HepG2 (cell line): ENCODE results near the gene DCAF8. TPM values are rescaled to one million over a fixed set of nuclear protein-coding genes. Genes with fewer than 3 reads are reported as not detected.

Experiments
- ATAC-seq: fragments of 200-7000 bp; cut with Tn5 transposase; 3 replicates; pipeline ENCODE4 v1.9.1; 2020; ENCODE audit warnings: mild to moderate bottlenecking, moderate library complexity
- BruUV-seq: library from RNA; stranded (reverse); fragments of 400-500 nt; replicated peaks from 2 replicates; lab custom pipeline; 2021; lab: Mats Ljungman, UMichigan
- CTCF ChIA-PET: fragments of 300-600 bp; formaldehyde crosslinking; extraction: SDS; loops from one replicate; lab custom pipeline; 2021; ENCODE audit warnings: low total read pairs, inconsistent platforms, low intra/inter-chr PET ratio; lab: Yijun Ruan, JAX
- POLR2A ChIA-PET: fragments of 350-600 bp; sonication (Branson Sonifier 250); formaldehyde crosslinking; loops from one replicate; lab custom pipeline; 2020; ENCODE audit warnings: antibody characterized with exemption, inconsistent platforms; lab: Yijun Ruan, JAX
- DNase-seq: peaks from one replicate; pipeline ENCODE4 v3.0.0-alpha.2; 2015; ENCODE audit warnings: low spot score
- FAIRE-seq: peaks from 3 replicates; lab custom pipeline; 2011; peaks lifted over from hg19 to GRCh38; lab: Jason Lieb, UNC
- H2AFZ ChIP-seq: one replicate; pipeline ENCODE4 v1.6.1; 2011; ENCODE audit warnings: low read length, inconsistent platforms
- H3K27ac ChIP-seq: fragments of 300-600 bp; 3 replicates; pipeline ENCODE4 v1.8.0; 2011; ENCODE audit warnings: mixed run types, mild to moderate bottlenecking, mixed read lengths, low read length, inconsistent platforms; ENCODE audit not compliant: insufficient read depth; ENCODE audit errors: extremely low read length
- H3K27me3 ChIP-seq, 2 experiments: fragments of 200-600 bp in 1 of 2; 2 replicates in 1 of 2; 3 replicates in 1 of 2; pipeline versions ENCODE4 v1.6.0 to v1.8.0; 2011; ENCODE audit warnings: low read length in 2 of 2, mild to moderate bottlenecking in 2 of 2, moderate library complexity in 2 of 2, inconsistent platforms in 1 of 2; ENCODE audit not compliant: insufficient read depth in 2 of 2, control insufficient read depth in 1 of 2
- H3K36me3 ChIP-seq, 2 experiments: fragments of 200-600 bp in 1 of 2; replicated peaks in 1 of 2; 2 replicates in 1 of 2; 3 replicates in 1 of 2; pipeline versions ENCODE4 v1.5.1 to v1.8.0; 2011; ENCODE audit warnings: low read length in 2 of 2, inconsistent platforms in 1 of 2; ENCODE audit not compliant: insufficient read depth in 2 of 2, control insufficient read depth in 1 of 2
- H3K4me1 ChIP-seq: 2 replicates; pipeline ENCODE4 v1.5.1; 2012; ENCODE audit warnings: low read length, inconsistent platforms; ENCODE audit not compliant: insufficient read depth
- H3K4me2 ChIP-seq: 2 replicates; pipeline ENCODE4 v1.6.0; 2011; ENCODE audit warnings: low read depth, low read length, inconsistent platforms
- H3K4me3 ChIP-seq, 3 experiments: fragments of 200-600 bp in 1 of 3; sonication (generic), shearing (Covaris generic) in 1 of 3; replicated peaks in 1 of 3; 2 replicates each; pipeline ENCODE4 v1.5.1; 2011 to 2016; ENCODE audit warnings: low read length in 3 of 3, inconsistent platforms in 2 of 3, low read depth in 2 of 3, mild to moderate bottlenecking in 2 of 3, control low read depth in 1 of 3, mixed read lengths in 1 of 3; ENCODE audit not compliant: insufficient read depth in 1 of 3
- H3K79me2 ChIP-seq: one replicate; pipeline ENCODE4 v1.6.1; 2011; ENCODE audit warnings: low read length, inconsistent platforms; ENCODE audit not compliant: insufficient read depth
- H3K9ac ChIP-seq: 2 replicates; pipeline ENCODE4 v1.6.0; 2011; ENCODE audit warnings: mild to moderate bottlenecking, low read depth, low read length, inconsistent platforms; ENCODE audit not compliant: insufficient read depth
- H3K9me3 ChIP-seq: 2 replicates; pipeline ENCODE4 v1.5.1; 2012; ENCODE audit warnings: mild to moderate bottlenecking, low read length
- H4K20me1 ChIP-seq: 2 replicates; pipeline ENCODE4 v1.6.0; 2011; ENCODE audit warnings: inconsistent platforms, mild to moderate bottlenecking, low read length, moderate library complexity; ENCODE audit not compliant: insufficient read depth
- ADNP ChIP-seq: sonication (generic); formaldehyde crosslinking; IDR thresholded peaks from 2 replicates; pipeline ENCODE4 v1.4.0; 2020; ENCODE audit warnings: missing genetic modification reagents
- ATF6 ChIP-seq: sonication (generic); formaldehyde crosslinking; conservative IDR thresholded peaks from 2 replicates; pipeline ENCODE4 v1.4.0; 2020; ENCODE audit warnings: missing genetic modification reagents
- GATAD1 ChIP-seq: IDR thresholded peaks from 2 replicates; pipeline ENCODE4 v1.6.1; 2016; ENCODE audit warnings: missing genetic modification reagents, missing compliant biosample characterization
- GMEB1 ChIP-seq: sonication (generic); formaldehyde crosslinking; IDR thresholded peaks from 2 replicates; pipeline ENCODE4 v1.5.1; 2020; ENCODE audit warnings: missing genetic modification reagents, mild to moderate bottlenecking, borderline replicate concordance
- HHEX ChIP-seq: IDR thresholded peaks from 2 replicates; pipeline ENCODE4 v1.6.1; 2016; ENCODE audit warnings: control low read depth
- NONO ChIP-seq, 2 experiments: fragments of 450-650 bp in 1 of 2; sonication (generic) in 1 of 2; formaldehyde crosslinking in 1 of 2; IDR thresholded peaks in 1 of 2; conservative IDR thresholded peaks in 1 of 2; 2 replicates each; pipeline versions ENCODE4 v1.6.1 to v1.8.0; 2017 to 2022; ENCODE audit warnings: mild to moderate bottlenecking in 1 of 2, missing genetic modification reagents in 1 of 2, moderate library complexity in 1 of 2
- PRMT3 ChIP-seq: sonication (generic); formaldehyde crosslinking; IDR thresholded peaks from 2 replicates; pipeline ENCODE4 v1.8.1; 2022; ENCODE audit warnings: low read depth, mild to moderate bottlenecking, moderate library complexity, missing genetic modification reagents, borderline replicate concordance
- SAFB2 ChIP-seq: sonication (generic); formaldehyde crosslinking; IDR thresholded peaks from 2 replicates; pipeline ENCODE4 v1.5.1; 2020; ENCODE audit warnings: missing genetic modification reagents, low read depth, mild to moderate bottlenecking, borderline replicate concordance
- SPEN ChIP-seq: sonication (generic); formaldehyde crosslinking; IDR thresholded peaks from 2 replicates; pipeline ENCODE4 v1.5.1; 2020; ENCODE audit warnings: low read depth, mild to moderate bottlenecking, missing genetic modification reagents
- TBX2 ChIP-seq: sonication (generic); formaldehyde crosslinking; IDR thresholded peaks from 2 replicates; pipeline ENCODE4 v1.5.0; 2020; ENCODE audit warnings: missing genetic modification reagents, mild to moderate bottlenecking, borderline replicate concordance
- TCF7 ChIP-seq: sonication (generic); IDR thresholded peaks from 2 replicates; pipeline ENCODE4 v1.6.1; 2016; ENCODE audit warnings: antibody characterized with exemption, low read depth
- ZNF326 ChIP-seq: sonication (generic); formaldehyde crosslinking; IDR thresholded peaks from 2 replicates; pipeline ENCODE4 v1.4.0; 2020; ENCODE audit warnings: missing genetic modification reagents, borderline replicate concordance
- ZNF350 ChIP-seq: sonication (generic); formaldehyde crosslinking; IDR thresholded peaks from 2 replicates; pipeline ENCODE4 v1.4.0; 2020; ENCODE audit warnings: mild to moderate bottlenecking, low read depth, missing genetic modification reagents, borderline replicate concordance
- ZNF496 ChIP-seq: sonication (generic); formaldehyde crosslinking; IDR thresholded peaks from 2 replicates; pipeline ENCODE4 v1.8.1; 2023; ENCODE audit warnings: mild to moderate bottlenecking, moderate library complexity, missing genetic modification reagents; ENCODE audit not compliant: insufficient replicate concordance
- ZNF629 ChIP-seq: sonication (generic); formaldehyde crosslinking; conservative IDR thresholded peaks from 2 replicates; pipeline ENCODE4 v1.5.0; 2020; ENCODE audit warnings: missing genetic modification reagents
- ZNF777 ChIP-seq: sonication (generic); formaldehyde crosslinking; IDR thresholded peaks from 2 replicates; pipeline ENCODE4 v1.4.0; 2020; ENCODE audit warnings: missing genetic modification reagents
- ZSCAN9 ChIP-seq: IDR thresholded peaks from 2 replicates; pipeline ENCODE4 v1.6.1; 2016; ENCODE audit warnings: borderline replicate concordance
- WGBS: methylation state at CpG from one replicate; pipeline ENCODE4 v1.1.6; 2017; ENCODE audit warnings: low lambda C conversion rate; 5-methylcytosine and 5-hydroxymethylcytosine counted together
- in situ Hi-C: cut with HindIII; loops from 2 replicates; pipeline ENCODE4 v1.10.0; 2017; ENCODE audit warnings: low pct_unique_long_range_greater_than_20kb; ENCODE audit not compliant: extremely low pct_ligation_motif_present
- intact Hi-C: fragments of 100-400 bp; cut with micrococcal nuclease; formaldehyde crosslinking; loops from one replicate; pipeline ENCODE4 v1.10.0; 2022; ENCODE audit not compliant: unreplicated experiment
- polyA plus RNA-seq, 8 experiments: library from polyadenylated mRNA; depleted of rRNA in 3 of 8; stranded (reverse) in 7 of 8; unstranded in 1 of 8; fragments of >200 nt; fragmentation: Illumina TruSeq in 4 of 8; extraction: Trizol in 4 of 8; gene quantifications; 2 replicates each; pipeline versions ENCODE4 v1.2.1 to v1.2.3, GENCODE V29; 2011 to 2016; ENCODE audit warnings: low read depth in 4 of 8, missing spikeins in 1 of 8, mixed read lengths in 1 of 8; ENCODE audit not compliant: insufficient read depth in 1 of 8
- total RNA-seq, 5 experiments: library from RNA; depleted of rRNA; stranded (reverse); fragments of >200 nt; fragmentation: Illumina TruSeq; extraction: Trizol; gene quantifications; 2 replicates each; pipeline ENCODE4 v1.2.3, GENCODE V29; 2016; ENCODE audit warnings: low read depth in 1 of 5

DCAF8 gene
- total and polyA plus RNA-seq, 2 of the 13 experiments (the other 11 are each of a cell fraction or from before 2014, with no cell fraction given): 73.4 to 79.8 TPM

GRCh38 chr1:160256396-160257046 is 5.8 kb downstream of the DCAF8 start:
- Histone ChIP-seq H3K4me2 (no peak overlapping the region), H3K27ac (no peak overlapping the region), H2AFZ (no peak overlapping the region), H3K9ac (no peak overlapping the region), H4K20me1 (0 out of 2 replicates have a peak, but pooled peaks cover 18% of the 10 kb centered on the region), H3K4me1 (peaks cover 53% of the 10 kb centered on the region), H3K9me3 (no peaks in the 10 kb centered on the region), H3K36me3 (no peaks in the 10 kb centered on the region; a peak in 3 of 5 replicates), H3K27me3 (no peaks in the 10 kb centered on the region; a peak in 1 of 5 replicates), H3K4me3 (no peak overlapping the region), H3K79me2 (peaks cover 49% of the 10 kb centered on the region)
- TF ChIP-seq ZSCAN9 (CRISPR knock-in tag) (no peak), SPEN (CRISPR knock-in tag) (no peak), NONO (IDR thresholded peaks at IDR 0.05) (no peak), NONO (CRISPR knock-in tag; conservative IDR thresholded peaks at IDR 0.05) (no peak), TCF7 (no peak), GMEB1 (no peak), TBX2 (no peak), ADNP (no peak), ZNF496 (CRISPR knock-in tag) (no peak), ATF6 (CRISPR knock-in tag) (no peak), ZNF777 (CRISPR knock-in tag) (no peak), ZNF350 (CRISPR knock-in tag) (no peak), HHEX (CRISPR knock-in tag) (no peak), ZNF326 (CRISPR knock-in tag) (no peak), ZNF629 (CRISPR knock-in tag) (no peak), PRMT3 (CRISPR knock-in tag) (no peak), SAFB2 (no peak), GATAD1 (no peak)
- no peak for ATAC-seq
- intact Hi-C loops (no loop called here), in situ Hi-C loops (no loop called here)
- CTCF ChIA-PET: no interaction called here
- BruUV-seq: no TSS peak
- POLR2A ChIA-PET: no interaction called here
- WGBS: 98% methylated on average over 3 of the region's 3 CpGs
- no peak for FAIRE-seq
- no peak for DNase-seq
